Stimulated activated CD4-positive, alpha-beta T cell treated with anti-CD3 and anti-CD28 coated beads, TNF-alpha, amount 100 ng/mL, for 4 hours (primary cell): ENCODE data around the gene TAF11L4.
"Not testable (repeated sequence)": the region's sequence is repeated elsewhere in the genome, so short reads cannot be mapped to it uniquely, and the experiment has no call there.

Experiments used
- DNase-seq, 3 experiments: peaks; one replicate each; pipeline ENCODE4 v3.0.0-alpha.2; 2020; ENCODE audit warnings: low read depth in 3 of 3

TAF11L4 gene

GRCh38 chr5:17521501-17521900 lies at the start of gene TAF11L4:
TAF11L4 (plus strand) TSS chr5:17521801.
- not testable (repeated sequence) for DNase-seq

GRCh38 chr5:17475064-17475463 lies 46.5 kb upstream of the TAF11L4 start:
- not testable (repeated sequence) for DNase-seq

- DNase-seq, result no peak
These were observed 44.6 kb upstream of the TAF11L4 start for GRCh38 chr5:17477043-17477442.

- no peak for DNase-seq
These were observed 43.9 kb upstream of the TAF11L4 start for GRCh38 chr5:17477573-17478265.

- no peak for DNase-seq
These were observed 40.2 kb upstream of the TAF11L4 start for GRCh38 chr5:17481378-17481777.

- DNase-seq, result no peak
These were observed 38.8 kb upstream of the TAF11L4 start for GRCh38 chr5:17482790-17483189.

- DNase-seq, result not testable (repeated sequence)
These were observed 35.0 kb upstream of the TAF11L4 start for GRCh38 chr5:17486464-17487173.

- no peak for DNase-seq
These were observed 34.5 kb upstream of the TAF11L4 start for GRCh38 chr5:17487174-17487512.

GRCh38 chr5:17491257-17491656 lies 30.3 kb upstream of the TAF11L4 start:
- DNase-seq, result not testable (repeated sequence)

GRCh38 chr5:17492770-17493169 lies 28.8 kb upstream of the TAF11L4 start:
- no peak for DNase-seq

- DNase-seq, result no peak
These were observed 24.2 kb upstream of the TAF11L4 start for GRCh38 chr5:17497446-17497845.

- not testable (repeated sequence) for DNase-seq
These were observed 23.7 kb upstream of the TAF11L4 start, which contains the start of gene TAF11L2 for GRCh38 chr5:17497931-17498330. TAF11L2 (plus strand) TSS chr5:17498231.

- DNase-seq, result no peak
These were observed 9.8 kb upstream of the TAF11L4 start for GRCh38 chr5:17511775-17512325.

- peak in 1 of 3 experiments; percentile 1 for DNase-seq
These were observed 4.1 kb upstream of the TAF11L4 start for GRCh38 chr5:17517526-17517925.

GRCh38 chr5:17518067-17518466 lies 3.5 kb upstream of the TAF11L4 start, which contains the start of gene TAF11L3:
TAF11L3 (plus strand) TSS chr5:17518367.
- not testable (repeated sequence) for DNase-seq

GRCh38 chr5:17519508-17519907 lies 2.1 kb upstream of the TAF11L4 start:
- not testable (repeated sequence) for DNase-seq

- not testable (repeated sequence) for DNase-seq
These were observed 3.3 kb downstream of the TAF11L4 start, which contains the start of gene TAF11L5 for GRCh38 chr5:17524935-17525334. TAF11L5 (plus strand) TSS chr5:17525235.

GRCh38 chr5:17526504-17526903 lies 4.9 kb downstream of the TAF11L4 start:
- peak in 1 of 3 experiments; percentile 9 for DNase-seq

GRCh38 chr5:17528369-17528768 lies 6.8 kb downstream of the TAF11L4 start, which contains the start of gene TAF11L6:
TAF11L6 (plus strand) TSS chr5:17528669.
- DNase-seq, result not testable (repeated sequence)
